ENCODE results near the gene UST. TPM values are rescaled to one million over a fixed set of nuclear protein-coding genes. Genes with fewer than 3 reads are reported as not detected.

UST gene
- total and polyA plus RNA-seq, 2 of the 8 experiments (the other 6 are each of a cell fraction or from before 2014, with no cell fraction given): 13.5 to 34.5 TPM

GRCh38 chr6:149065658-149066556 lies 319.1 kb downstream of the UST start:
- FAIRE-seq (no peak), DNase-seq (ENCODE audit: low read depth in 1 of 2, low spot score in 2 of 2) (no peak)
- no peak overlapping the region for H2AFZ ChIP-seq (ENCODE audit: low read length)
- H3K56ac ChIP-seq (replicated peaks; ENCODE audit: insufficient read length, low read depth, low read length): no peak overlapping the region
- H3K4me1 ChIP-seq (replicated peaks in 1 of 4; ENCODE audit: control insufficient read depth in 3 of 4, insufficient read depth in 4 of 4, low read length in 3 of 4): no peaks in the 10 kb centered on the region
- no peak overlapping the region for H3K9ac ChIP-seq (replicated peaks in 1 of 4; ENCODE audit: extremely low read depth in 1 of 4, low read depth in 3 of 4, low read length in 3 of 4)
- no peak for TF ChIP-seq SP2 (IDR thresholded peaks at IDR 0.05; ENCODE audit: low read length)
- no peak for TF ChIP-seq KDM4A (IDR thresholded peaks at IDR 0.05; ENCODE audit: low read depth, low read length, severe bottlenecking)
- TF ChIP-seq SAP30 (IDR thresholded peaks at IDR 0.05; ENCODE audit: insufficient read depth, insufficient replicate concordance, low read length): no peak
- no peak for TF ChIP-seq KDM1A (IDR thresholded peaks at IDR 0.05; ENCODE audit: borderline replicate concordance, low read length)
- no peak for TF ChIP-seq EGR1 (IDR thresholded peaks at IDR 0.05; ENCODE audit: borderline replicate concordance, low read depth, low read length)
- TF ChIP-seq BRCA1 (IDR thresholded peaks at IDR 0.05; ENCODE audit: low read depth, low read length): no peak
- TF ChIP-seq SP1 (IDR thresholded peaks at IDR 0.05; ENCODE audit: low read depth, low read length): no peak
- no peak for TF ChIP-seq NANOG (IDR thresholded peaks at IDR 0.05; ENCODE audit: insufficient read depth, low read depth, low read length, poor library complexity, severe bottlenecking)
- no peak for TF ChIP-seq CEBPB (IDR thresholded peaks at IDR 0.05; ENCODE audit: low read depth, low read length)
- no peak for TF ChIP-seq POLR2AphosphoS5 (IDR thresholded peaks at IDR 0.05; ENCODE audit: low read depth, low read length)
- TF ChIP-seq PHF8 (conservative IDR thresholded peaks at IDR 0.05; ENCODE audit: low read depth, low read length): no peak
- TF ChIP-seq SP4 (IDR thresholded peaks at IDR 0.05; ENCODE audit: low read length): no peak
- no peak overlapping the region for H3K14ac ChIP-seq (ENCODE audit: insufficient read length)
- H3K4me3 ChIP-seq (ENCODE audit: extremely low read depth in 1 of 4, insufficient read depth in 2 of 4, low read depth in 3 of 4, low read length in 4 of 4): no peak overlapping the region
- H4K5ac ChIP-seq (ENCODE audit: insufficient read length, low read depth, low read length): no peak overlapping the region
- H2BK12ac ChIP-seq (ENCODE audit: low read depth, low read length): no peak overlapping the region
- no peak overlapping the region for H3K18ac ChIP-seq (ENCODE audit: extremely low read depth, low read length)
- no peaks in the 10 kb centered on the region for H3K9me3 ChIP-seq (ENCODE audit: insufficient read depth in 2 of 2, low read depth in 1 of 2, low read length in 1 of 2)
- H2AK5ac ChIP-seq (ENCODE audit: low read depth, low read length): no peak overlapping the region
- H3K4ac ChIP-seq (replicated peaks; ENCODE audit: insufficient read length, low read depth, low read length): no peak overlapping the region
- no peak overlapping the region for H2BK120ac ChIP-seq (replicated peaks; ENCODE audit: low read depth, low read length)
- H3K23ac ChIP-seq (ENCODE audit: insufficient read length): no peak overlapping the region
- no peak overlapping the region for H2BK15ac ChIP-seq (ENCODE audit: low read length)
- CTCF ChIA-PET (ENCODE audit: partially characterized antibody): interaction anchor here (0.7 to 2.1 kb wide), 7 partner anchors 10 to 469 kb away, joined by 3 to 11 read pairs (median 3); no protein-coding TSS in a partner anchor
- H3K36me3 ChIP-seq (ENCODE audit: control insufficient read depth in 2 of 4, insufficient read depth in 4 of 4, low read length in 3 of 4): no peaks in the 10 kb centered on the region
- no peak overlapping the region; the same call in 1 of the 2 replicates for H3K27ac ChIP-seq (ENCODE audit: low read depth, low read length)
- H3K4me2 ChIP-seq (ENCODE audit: insufficient read depth in 1 of 2, low read depth in 2 of 2, low read length in 2 of 2): no peak overlapping the region
- H4K91ac ChIP-seq (replicated peaks; ENCODE audit: insufficient read length, low read length): no peak overlapping the region
- 92% methylated on average over 8 of the region's 8 CpGs; no CpG with 5 or more reads in 1 of the 2 experiments for WGBS, 2 experiments (ENCODE audit: extremely low coverage in 1 of 2, insufficient coverage in 1 of 2, insufficient read length in 1 of 2, insufficient replicate concordance in 2 of 2, low coverage in 1 of 2, low lambda C conversion rate in 2 of 2, missing lambda C conversion rate in 1 of 2)
- no peaks in the 10 kb centered on the region for H3K27me3 ChIP-seq (replicated peaks in 1 of 4; ENCODE audit: control insufficient read depth in 3 of 4, extremely low read depth in 1 of 4, insufficient read depth in 3 of 4, low read length in 3 of 4)
- H2BK20ac ChIP-seq (ENCODE audit: low read length): no peak overlapping the region
- H3K79me2 ChIP-seq (ENCODE audit: control insufficient read depth in 1 of 2, insufficient read depth in 2 of 2, low read length in 2 of 2): no peaks in the 10 kb centered on the region
- H4K8ac ChIP-seq (ENCODE audit: extremely low read depth, insufficient read depth, low read length): no peak overlapping the region
- H2BK5ac ChIP-seq (ENCODE audit: low read depth, low read length): no peak overlapping the region; the same call in 1 of the 2 replicates
- POLR2A ChIA-PET (ENCODE audit: partially characterized antibody): interaction anchor here (0.6 to 1.5 kb wide), 4 partner anchors 11 to 464 kb away, joined by 3 to 4 read pairs (median 3); no protein-coding TSS in a partner anchor
- no peaks in the 10 kb centered on the region for H3K79me1 ChIP-seq (ENCODE audit: low read depth, low read length)
- H3K23me2 ChIP-seq (ENCODE audit: low read depth, low read length): no peaks in the 10 kb centered on the region
- peaks cover 0 to 2% of the 10 kb centered on the region in 2 experiments for H4K20me1 ChIP-seq (replicated peaks in 1 of 2; ENCODE audit: control insufficient read depth in 1 of 2, insufficient read depth in 2 of 2, low read length in 2 of 2)

Data from H1 (cell line).